ENCODE results near the gene ATP10B. TPM values are rescaled to one million over a fixed set of nuclear protein-coding genes. Genes with fewer than 3 reads are reported as not detected.

Gene ATP10B
- total RNA-seq, 4 donors from 2014 or later, result 63.5 to 112 (median 87.7) TPM

- no peak for DNase-seq
- TF ChIP-seq CTCF (IDR thresholded peaks at IDR 0.05), result no peak
- no peak for TF ChIP-seq POLR2A (IDR thresholded peaks at IDR 0.05)
- Histone ChIP-seq H3K4me3 (no peak overlapping the region), H3K9me3 (no peaks in the 10 kb centered on the region), H3K4me1 (no peaks in the 10 kb centered on the region), H3K27ac (no peak overlapping the region), H3K36me3 (no peaks in the 10 kb centered on the region), H3K27me3 (no peaks in the 10 kb centered on the region)
Observed at GRCh38 chr5:160767062-160767461, 84.9 kb downstream of the ATP10B start.

GRCh38 chr5:160760008-160760407 lies 92.0 kb downstream of the ATP10B start:
- H3K27ac ChIP-seq, result no peak overlapping the region
- no peaks in the 10 kb centered on the region for H3K4me1 ChIP-seq
- H3K4me3 ChIP-seq, result no peak overlapping the region
- H3K27me3 ChIP-seq, result no peaks in the 10 kb centered on the region
- no peaks in the 10 kb centered on the region for H3K36me3 ChIP-seq
- DNase-seq, result no peak
- TF ChIP-seq POLR2A (IDR thresholded peaks at IDR 0.05) (no peak), CTCF (IDR thresholded peaks at IDR 0.05) (no peak)
- no peaks in the 10 kb centered on the region for H3K9me3 ChIP-seq

- H3K27me3 ChIP-seq, result no peaks in the 10 kb centered on the region
- H3K36me3 ChIP-seq, result no peaks in the 10 kb centered on the region
- DNase-seq, result no peak
- no peaks in the 10 kb centered on the region for H3K4me1 ChIP-seq
- H3K27ac ChIP-seq, result no peak overlapping the region
- H3K4me3 ChIP-seq, result no peak overlapping the region
- TF ChIP-seq POLR2A (IDR thresholded peaks at IDR 0.05), result no peak
- no peak for TF ChIP-seq CTCF (IDR thresholded peaks at IDR 0.05)
- H3K9me3 ChIP-seq, result no peaks in the 10 kb centered on the region
Observed at GRCh38 chr5:160757194-160757593, 94.8 kb downstream of the ATP10B start.

- no peak for DNase-seq
- Histone ChIP-seq H3K36me3 (no peaks in the 10 kb centered on the region), H3K4me3 (no peak overlapping the region)
Observed at GRCh38 chr5:160750938-160751657, 100.9 kb downstream of the ATP10B start.

GRCh38 chr5:160749682-160750081 lies 102.3 kb downstream of the ATP10B start:
- H3K4me1 ChIP-seq, result no peaks in the 10 kb centered on the region
- no peaks in the 10 kb centered on the region for H3K36me3 ChIP-seq
- no peaks in the 10 kb centered on the region for H3K9me3 ChIP-seq
- H3K27me3 ChIP-seq, result no peaks in the 10 kb centered on the region
- DNase-seq, result no peak
- TF ChIP-seq CTCF (IDR thresholded peaks at IDR 0.05) (no peak), POLR2A (IDR thresholded peaks at IDR 0.05) (no peak)
- no peak overlapping the region for H3K4me3 ChIP-seq
- no peak overlapping the region for H3K27ac ChIP-seq

More at GRCh38 chr5:160750938-160751657, 100.9 kb downstream of the ATP10B start:
- TF ChIP-seq POLR2A (IDR thresholded peaks at IDR 0.05), result no peak
- no peak for TF ChIP-seq CTCF (IDR thresholded peaks at IDR 0.05)
- no peaks in the 10 kb centered on the region for H3K4me1 ChIP-seq
- no peaks in the 10 kb centered on the region for H3K27me3 ChIP-seq
- H3K9me3 ChIP-seq, result no peaks in the 10 kb centered on the region
- H3K27ac ChIP-seq, result no peak overlapping the region

Measured in Peyer's patch (tissue), 4 donors.